GM12865 (cell line): ENCODE data around the gene TSHZ2.

ENCODE experiments used
- DNase-seq: peaks from one replicate; pipeline ENCODE4 v3.0.0; 2010; ENCODE audit warnings: low read depth
- H3K4me3 ChIP-seq: 2 replicates; pipeline ENCODE4 v1.5.1; 2011; ENCODE audit warnings: mild to moderate bottlenecking, low read depth, low read length, control low read depth
- TF ChIP-seq, protein P1 (sequence below): IDR thresholded peaks from 2 replicates; pipeline ENCODE4 v1.5.1; 2011; ENCODE audit warnings: low read length, control low read depth, low read depth, inconsistent platforms; ENCODE audit not compliant: insufficient read depth; ENCODE audit errors: missing control alignments

TSHZ2 gene, protein sequence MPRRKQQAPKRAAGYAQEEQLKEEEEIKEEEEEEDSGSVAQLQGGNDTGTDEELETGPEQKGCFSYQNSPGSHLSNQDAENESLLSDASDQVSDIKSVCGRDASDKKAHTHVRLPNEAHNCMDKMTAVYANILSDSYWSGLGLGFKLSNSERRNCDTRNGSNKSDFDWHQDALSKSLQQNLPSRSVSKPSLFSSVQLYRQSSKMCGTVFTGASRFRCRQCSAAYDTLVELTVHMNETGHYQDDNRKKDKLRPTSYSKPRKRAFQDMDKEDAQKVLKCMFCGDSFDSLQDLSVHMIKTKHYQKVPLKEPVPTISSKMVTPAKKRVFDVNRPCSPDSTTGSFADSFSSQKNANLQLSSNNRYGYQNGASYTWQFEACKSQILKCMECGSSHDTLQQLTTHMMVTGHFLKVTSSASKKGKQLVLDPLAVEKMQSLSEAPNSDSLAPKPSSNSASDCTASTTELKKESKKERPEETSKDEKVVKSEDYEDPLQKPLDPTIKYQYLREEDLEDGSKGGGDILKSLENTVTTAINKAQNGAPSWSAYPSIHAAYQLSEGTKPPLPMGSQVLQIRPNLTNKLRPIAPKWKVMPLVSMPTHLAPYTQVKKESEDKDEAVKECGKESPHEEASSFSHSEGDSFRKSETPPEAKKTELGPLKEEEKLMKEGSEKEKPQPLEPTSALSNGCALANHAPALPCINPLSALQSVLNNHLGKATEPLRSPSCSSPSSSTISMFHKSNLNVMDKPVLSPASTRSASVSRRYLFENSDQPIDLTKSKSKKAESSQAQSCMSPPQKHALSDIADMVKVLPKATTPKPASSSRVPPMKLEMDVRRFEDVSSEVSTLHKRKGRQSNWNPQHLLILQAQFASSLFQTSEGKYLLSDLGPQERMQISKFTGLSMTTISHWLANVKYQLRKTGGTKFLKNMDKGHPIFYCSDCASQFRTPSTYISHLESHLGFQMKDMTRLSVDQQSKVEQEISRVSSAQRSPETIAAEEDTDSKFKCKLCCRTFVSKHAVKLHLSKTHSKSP (N-terminal part only)

DNA sequence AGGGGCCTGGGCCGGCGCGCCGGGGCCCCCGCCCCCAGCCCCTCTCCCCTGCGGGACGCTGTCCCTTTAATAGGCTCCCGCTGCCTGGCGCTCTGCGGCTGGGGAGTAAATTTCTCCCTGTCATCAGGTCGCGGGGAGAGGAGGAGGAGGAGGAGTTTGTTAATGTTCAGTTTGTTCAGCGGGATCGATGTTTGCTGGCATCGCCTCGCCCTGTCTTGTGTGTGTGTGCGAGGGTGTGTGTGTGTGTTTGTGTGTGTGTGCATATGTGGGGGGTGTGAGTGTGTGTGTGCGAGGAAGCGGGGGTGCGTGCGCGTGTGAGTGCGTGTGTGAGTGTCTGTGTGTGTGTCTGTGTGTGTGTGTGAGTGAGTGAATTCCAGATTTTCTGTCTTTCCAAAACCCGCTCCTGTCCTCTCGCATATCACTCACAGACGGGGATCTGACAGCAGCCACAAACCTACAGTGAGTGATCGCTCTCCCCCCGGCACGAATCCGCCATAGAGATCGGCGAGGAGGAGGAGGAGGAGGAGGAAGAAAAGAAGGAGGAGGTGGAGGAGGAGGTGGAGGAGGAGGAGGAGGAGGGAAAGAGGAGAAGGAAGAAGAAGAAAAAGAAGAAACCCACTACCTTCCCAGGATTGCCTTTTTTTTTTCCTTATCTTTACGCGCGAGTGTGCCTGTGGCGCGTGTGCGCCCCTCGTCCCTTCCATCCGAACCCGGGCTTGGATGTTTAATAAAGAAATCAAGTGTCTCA lies at the start of gene TSHZ2:
Gene TSHZ2, plus strand, starts transcription at position 169 of the 748 bp plus-strand sequence. CDS start 936 bp downstream, outside the sequence.
- DNase-seq = peak; percentile 2
- TF ChIP-seq, protein P1, sequence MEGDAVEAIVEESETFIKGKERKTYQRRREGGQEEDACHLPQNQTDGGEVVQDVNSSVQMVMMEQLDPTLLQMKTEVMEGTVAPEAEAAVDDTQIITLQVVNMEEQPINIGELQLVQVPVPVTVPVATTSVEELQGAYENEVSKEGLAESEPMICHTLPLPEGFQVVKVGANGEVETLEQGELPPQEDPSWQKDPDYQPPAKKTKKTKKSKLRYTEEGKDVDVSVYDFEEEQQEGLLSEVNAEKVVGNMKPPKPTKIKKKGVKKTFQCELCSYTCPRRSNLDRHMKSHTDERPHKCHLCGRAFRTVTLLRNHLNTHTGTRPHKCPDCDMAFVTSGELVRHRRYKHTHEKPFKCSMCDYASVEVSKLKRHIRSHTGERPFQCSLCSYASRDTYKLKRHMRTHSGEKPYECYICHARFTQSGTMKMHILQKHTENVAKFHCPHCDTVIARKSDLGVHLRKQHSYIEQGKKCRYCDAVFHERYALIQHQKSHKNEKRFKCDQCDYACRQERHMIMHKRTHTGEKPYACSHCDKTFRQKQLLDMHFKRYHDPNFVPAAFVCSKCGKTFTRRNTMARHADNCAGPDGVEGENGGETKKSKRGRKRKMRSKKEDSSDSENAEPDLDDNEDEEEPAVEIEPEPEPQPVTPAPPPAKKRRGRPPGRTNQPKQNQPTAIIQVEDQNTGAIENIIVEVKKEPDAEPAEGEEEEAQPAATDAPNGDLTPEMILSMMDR = no peak
- H3K4me3 ChIP-seq = peak within 1 kb of the TSS; percentile 35

DNA sequence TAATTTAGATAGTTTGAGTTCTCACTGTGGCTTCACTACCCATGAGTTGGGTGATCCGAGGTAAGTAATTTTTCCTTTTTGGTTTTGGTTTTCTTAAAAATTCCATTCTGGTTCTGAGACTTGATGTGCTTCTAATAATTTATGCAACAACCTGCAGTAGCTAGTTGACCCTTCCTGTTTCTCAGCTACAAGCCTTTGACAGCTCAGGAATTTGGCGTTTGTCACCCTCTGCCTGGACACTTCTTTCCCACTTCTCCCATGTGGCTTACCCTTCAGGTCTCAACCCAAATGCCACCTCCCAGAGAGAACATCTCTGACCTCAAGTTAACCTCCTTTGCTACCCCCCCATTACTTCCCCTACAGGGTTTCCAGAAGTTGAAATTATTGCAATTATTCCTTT lies 49.7 kb upstream of the TSHZ2 start:
- TF ChIP-seq, protein P1 = no peak
- DNase-seq = no peak
- H3K4me3 ChIP-seq = no peak overlapping the region

DNA sequence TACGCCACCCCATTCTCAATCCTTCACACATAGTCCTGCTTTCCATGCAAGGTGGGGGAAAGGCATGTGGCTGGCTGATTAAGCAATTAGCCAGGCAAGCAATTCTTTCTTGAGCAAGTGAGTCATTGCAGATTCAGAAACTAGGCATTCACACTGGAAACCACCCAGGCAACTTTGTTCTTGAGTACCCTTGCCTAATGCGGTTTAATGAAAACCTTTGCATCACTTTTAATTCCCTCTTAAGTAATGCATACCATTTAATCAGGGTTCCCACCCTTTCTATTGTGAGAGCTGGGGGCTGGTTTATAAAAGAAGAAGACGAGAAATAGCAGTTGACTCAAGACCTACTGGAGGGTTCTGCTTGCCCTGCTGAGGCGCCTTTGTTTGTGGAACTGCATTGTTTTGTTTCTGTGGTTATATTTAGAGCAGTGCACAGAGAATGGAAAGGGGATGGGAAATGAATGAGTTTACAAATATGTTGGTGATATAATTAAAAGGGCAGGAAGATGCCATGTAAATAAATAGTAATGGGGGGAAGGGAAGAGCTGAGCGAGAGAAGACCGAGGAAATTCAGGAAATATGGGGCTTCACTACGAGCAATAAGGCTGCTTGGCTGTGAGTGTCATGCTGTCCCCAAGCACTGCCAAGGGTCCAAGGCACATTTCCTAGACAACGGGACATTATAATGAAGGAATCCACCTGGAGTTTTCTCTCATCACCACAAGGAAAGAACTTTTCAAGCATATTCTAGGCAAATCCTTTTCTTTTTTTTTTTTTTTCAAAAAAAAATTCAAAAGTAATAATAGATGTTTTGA lies 48.8 kb upstream of the TSHZ2 start:
- H3K4me3 ChIP-seq = no peak overlapping the region
- TF ChIP-seq, protein P1 = no peak
- DNase-seq = peak; percentile 9

DNA sequence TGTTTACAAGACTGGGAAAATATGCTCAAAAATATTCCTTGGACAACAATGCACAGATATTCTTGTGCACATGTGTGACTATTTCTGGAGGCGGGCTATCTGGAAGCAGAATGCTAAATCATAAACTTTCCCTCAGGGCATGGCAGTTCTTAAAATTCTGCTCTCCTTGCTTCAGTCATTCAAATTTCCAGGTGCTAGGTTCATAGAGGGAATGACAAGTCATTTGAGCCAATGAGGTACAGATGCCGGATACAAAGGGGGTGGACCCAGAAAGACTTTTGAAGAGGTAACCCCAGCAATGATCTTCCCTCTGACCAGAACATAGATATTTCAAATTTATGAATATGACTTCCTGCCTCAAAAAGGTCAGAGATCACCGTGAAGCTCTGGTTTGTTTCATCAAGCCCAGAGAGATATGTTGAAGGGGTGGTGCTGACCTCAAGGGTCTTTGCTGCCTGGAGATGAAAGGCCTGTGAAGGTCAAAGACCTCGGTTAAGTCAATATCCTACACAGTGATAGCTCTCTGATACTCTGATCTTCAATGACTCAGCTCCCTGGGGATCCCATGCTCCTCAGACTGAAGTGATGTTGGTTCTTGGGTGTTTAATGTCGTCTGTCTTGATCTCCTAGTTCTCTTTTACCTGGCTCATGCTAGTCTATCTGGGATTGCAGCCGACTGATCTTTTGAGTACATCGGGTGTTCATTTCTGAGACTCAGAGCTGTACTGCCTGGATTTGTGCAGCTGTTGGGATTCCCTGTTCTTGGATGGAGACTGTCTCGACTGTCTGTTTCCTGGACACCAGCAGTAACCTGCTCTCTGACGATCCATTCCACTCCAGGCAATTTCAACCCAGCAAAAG lies 47.5 kb upstream of the TSHZ2 start:
- DNase-seq = no peak
- TF ChIP-seq, protein P1 = no peak
- H3K4me3 ChIP-seq = no peak overlapping the region

DNA sequence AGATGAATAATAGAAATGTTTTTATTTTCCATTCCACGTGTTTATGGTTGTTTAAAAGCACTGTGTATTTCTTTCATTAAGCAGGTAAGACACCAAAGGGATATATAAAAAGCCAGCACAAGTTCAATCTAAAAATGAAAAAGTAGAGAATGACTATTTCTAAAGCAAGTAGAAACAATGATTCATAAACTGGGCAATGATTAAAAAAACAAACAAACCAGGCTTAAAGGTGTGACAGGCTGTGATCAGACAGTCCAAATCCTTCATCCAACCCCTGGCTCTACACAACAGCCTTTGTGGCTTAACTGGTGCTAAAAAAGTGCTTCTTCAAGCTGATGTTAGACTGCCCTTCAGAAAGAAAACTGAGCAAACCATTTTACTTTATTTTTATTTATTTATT lies 45.7 kb upstream of the TSHZ2 start:
- TF ChIP-seq, protein P1 = no peak
- DNase-seq = no peak
- no peak overlapping the region for H3K4me3 ChIP-seq
